OCI-LY1 (cell line): ENCODE results near the gene GLIPR1L1.

Source experiments
- H2AFZ ChIP-seq: fragments of 200-600 bp; sonication (generic), shearing (Covaris generic); 2 replicates; pipeline ENCODE4 v1.6.0; 2014; ENCODE audit warnings: antibody characterized with exemption, mild to moderate bottlenecking, low read length
- H3F3A ChIP-seq: fragments of 200-600 bp; sonication (generic), shearing (Covaris generic); 2 replicates; pipeline ENCODE4 v1.6.0; 2014; ENCODE audit warnings: mild to moderate bottlenecking, antibody characterized with exemption, low read length, moderate library complexity; ENCODE audit not compliant: insufficient read depth
- H3K27ac ChIP-seq: fragments of 200-600 bp; sonication (generic); 2 replicates; pipeline ENCODE4 v1.5.1; 2014; ENCODE audit warnings: low read length, mixed run types, mild to moderate bottlenecking, low read depth; ENCODE audit not compliant: poor library complexity, severe bottlenecking
- H3K27me3 ChIP-seq: fragments of 200-600 bp; sonication (generic); 2 replicates; pipeline ENCODE4 v1.6.0; 2014; ENCODE audit warnings: antibody characterized with exemption, mild to moderate bottlenecking, low read length, moderate library complexity; ENCODE audit not compliant: insufficient read depth
- H3K36me3 ChIP-seq: fragments of 200-600 bp; sonication (generic); 2 replicates; pipeline ENCODE4 v1.6.1; 2014; ENCODE audit warnings: mild to moderate bottlenecking, antibody characterized with exemption, low read length, moderate library complexity, mixed read lengths; ENCODE audit not compliant: insufficient read depth
- H3K4me1 ChIP-seq: fragments of 200-600 bp; sonication (generic); 2 replicates; pipeline ENCODE4 v1.5.1; 2014; ENCODE audit warnings: mild to moderate bottlenecking, low read length, moderate library complexity; ENCODE audit not compliant: insufficient read depth, severe bottlenecking
- H3K4me2 ChIP-seq: fragments of 200-600 bp; sonication (generic), shearing (Covaris generic); 2 replicates; pipeline ENCODE4 v1.6.1; 2014; ENCODE audit warnings: low read length
- H3K4me3 ChIP-seq: fragments of 200-600 bp; sonication (generic); 2 replicates; pipeline ENCODE4 v1.5.1; 2014; ENCODE audit warnings: low read length, low read depth, mild to moderate bottlenecking, mixed read lengths; ENCODE audit not compliant: poor library complexity, severe bottlenecking
- H3K79me2 ChIP-seq: fragments of 200-600 bp; shearing (Covaris generic); 2 replicates; pipeline ENCODE4 v1.6.1; 2016; ENCODE audit warnings: mixed run types, low read length, mixed read lengths; ENCODE audit not compliant: insufficient read depth
- H3K9ac ChIP-seq: fragments of 200-600 bp; sonication (generic), shearing (Covaris generic); 2 replicates; pipeline ENCODE4 v1.6.1; 2014; ENCODE audit warnings: mild to moderate bottlenecking, low read length, mixed read lengths
- H3K9me2 ChIP-seq: fragments of 200-600 bp; sonication (generic), shearing (Covaris generic); 2 replicates; pipeline ENCODE4 v1.6.1; 2014; ENCODE audit warnings: low read depth, mild to moderate bottlenecking, low read length, mixed read lengths
- H3K9me3 ChIP-seq: fragments of 200-600 bp; shearing (Covaris generic); 2 replicates; pipeline ENCODE4 v1.6.1; 2014; ENCODE audit warnings: low read length, mixed read lengths
- H4K20me1 ChIP-seq: fragments of 200-600 bp; sonication (generic), shearing (Covaris generic); 2 replicates; pipeline ENCODE4 v1.6.0; 2016; ENCODE audit warnings: mild to moderate bottlenecking, low read length; ENCODE audit not compliant: insufficient read depth
- EZH2 ChIP-seq: fragments of 200-600 bp; sonication (generic), shearing (Covaris generic); IDR thresholded peaks from 2 replicates; pipeline ENCODE4 v1.8.0; 2017; ENCODE audit warnings: borderline replicate concordance, mixed run types, mild to moderate bottlenecking, antibody characterized with exemption, low read length, moderate library complexity, mixed read lengths
- TF ChIP-seq, protein P1 (sequence below): fragments of 200-600 bp; sonication (generic), shearing (Covaris generic); IDR thresholded peaks from 2 replicates; pipeline ENCODE4 v1.5.1; 2017; ENCODE audit warnings: mild to moderate bottlenecking, antibody characterized with exemption, low read length, moderate library complexity, mixed read lengths

Gene GLIPR1L1

DNA sequence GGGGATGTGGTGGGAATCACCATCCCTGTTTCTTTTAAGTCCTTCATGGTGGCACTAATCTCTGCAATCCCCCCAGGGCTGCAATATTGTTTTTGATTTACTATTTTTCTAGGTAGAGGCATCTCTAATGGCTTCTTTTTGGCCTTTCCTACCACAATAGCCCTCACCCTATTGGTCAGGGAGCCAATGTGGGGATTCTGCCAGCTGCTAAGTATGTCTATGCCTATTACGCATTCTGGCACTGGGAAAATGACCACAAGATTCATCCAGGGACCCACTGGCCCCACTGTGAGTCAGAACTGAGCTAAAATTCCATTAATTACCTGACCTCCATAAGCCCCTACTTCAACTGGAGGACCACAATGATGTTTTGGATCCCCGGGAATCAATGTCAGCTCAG lies 40.5 kb downstream of the GLIPR1L1 start:
- no peak overlapping the region for H3K4me3 ChIP-seq
- TF ChIP-seq, protein P1, sequence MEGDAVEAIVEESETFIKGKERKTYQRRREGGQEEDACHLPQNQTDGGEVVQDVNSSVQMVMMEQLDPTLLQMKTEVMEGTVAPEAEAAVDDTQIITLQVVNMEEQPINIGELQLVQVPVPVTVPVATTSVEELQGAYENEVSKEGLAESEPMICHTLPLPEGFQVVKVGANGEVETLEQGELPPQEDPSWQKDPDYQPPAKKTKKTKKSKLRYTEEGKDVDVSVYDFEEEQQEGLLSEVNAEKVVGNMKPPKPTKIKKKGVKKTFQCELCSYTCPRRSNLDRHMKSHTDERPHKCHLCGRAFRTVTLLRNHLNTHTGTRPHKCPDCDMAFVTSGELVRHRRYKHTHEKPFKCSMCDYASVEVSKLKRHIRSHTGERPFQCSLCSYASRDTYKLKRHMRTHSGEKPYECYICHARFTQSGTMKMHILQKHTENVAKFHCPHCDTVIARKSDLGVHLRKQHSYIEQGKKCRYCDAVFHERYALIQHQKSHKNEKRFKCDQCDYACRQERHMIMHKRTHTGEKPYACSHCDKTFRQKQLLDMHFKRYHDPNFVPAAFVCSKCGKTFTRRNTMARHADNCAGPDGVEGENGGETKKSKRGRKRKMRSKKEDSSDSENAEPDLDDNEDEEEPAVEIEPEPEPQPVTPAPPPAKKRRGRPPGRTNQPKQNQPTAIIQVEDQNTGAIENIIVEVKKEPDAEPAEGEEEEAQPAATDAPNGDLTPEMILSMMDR: no peak
- no peak for TF ChIP-seq EZH2
- no peak overlapping the region for H3K27ac ChIP-seq
- H3K27me3 ChIP-seq: no peaks in the 10 kb centered on the region
- no peaks in the 10 kb centered on the region for H3K4me1 ChIP-seq
- no peaks in the 10 kb centered on the region for H3K79me2 ChIP-seq
- no peak overlapping the region for H2AFZ ChIP-seq
- H3K36me3 ChIP-seq: no peaks in the 10 kb centered on the region
- no peaks in the 10 kb centered on the region for H3K9me3 ChIP-seq
- no peak overlapping the region for H3K9ac ChIP-seq
- no peak overlapping the region for H3K4me2 ChIP-seq
- no peaks in the 10 kb centered on the region for H3K9me2 ChIP-seq
- H3F3A ChIP-seq: no peaks in the 10 kb centered on the region
- H4K20me1 ChIP-seq: no peaks in the 10 kb centered on the region

DNA sequence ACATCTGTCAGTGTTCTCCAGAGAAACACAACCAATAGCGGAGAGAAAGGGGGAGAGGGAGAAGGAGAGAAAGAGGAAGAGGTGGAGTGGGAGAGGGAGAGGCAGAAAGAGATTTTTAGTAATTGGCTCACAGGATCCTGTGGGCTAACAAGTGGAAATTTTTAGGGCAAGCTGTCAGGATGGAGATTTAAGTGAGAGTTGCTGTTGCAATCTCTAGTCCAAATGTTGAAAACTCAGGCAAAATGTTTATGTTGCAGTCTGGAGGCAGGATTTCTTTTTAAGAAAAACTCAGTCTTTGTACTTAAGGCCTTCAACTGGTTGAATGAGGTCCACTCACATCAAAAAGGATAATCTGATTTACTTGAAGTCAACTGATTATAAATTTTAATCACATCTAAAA lies 43.9 kb downstream of the GLIPR1L1 start:
- Histone ChIP-seq H3F3A (no peaks in the 10 kb centered on the region), H3K4me1 (no peaks in the 10 kb centered on the region), H3K79me2 (no peaks in the 10 kb centered on the region), H3K27ac (no peak overlapping the region), H2AFZ (no peak overlapping the region), H3K9me2 (no peaks in the 10 kb centered on the region), H4K20me1 (no peaks in the 10 kb centered on the region), H3K4me3 (no peak overlapping the region), H3K36me3 (no peaks in the 10 kb centered on the region), H3K9ac (no peak overlapping the region), H3K4me2 (no peak overlapping the region), H3K27me3 (no peaks in the 10 kb centered on the region), H3K9me3 (no peaks in the 10 kb centered on the region)
- no peak for TF ChIP-seq EZH2
- TF ChIP-seq, protein P1: no peak

DNA sequence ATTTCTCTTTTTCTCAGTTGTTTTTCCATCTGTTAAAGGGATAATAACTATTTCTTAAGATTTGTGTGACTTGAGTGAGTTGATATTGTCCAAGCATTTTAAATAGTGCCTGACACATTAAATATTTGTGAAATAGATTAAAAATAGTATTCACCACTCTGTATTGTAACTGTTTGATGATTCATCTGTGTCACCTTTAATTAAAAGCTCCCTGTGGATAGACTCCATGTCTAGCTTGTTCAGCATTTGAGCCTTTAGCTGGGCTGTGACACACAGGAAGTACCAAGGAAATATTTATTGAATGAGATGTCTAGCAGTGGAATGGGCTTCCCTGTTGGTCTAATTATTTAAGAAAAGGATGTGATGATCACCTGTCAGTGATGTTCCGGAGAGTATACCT lies 54.6 kb downstream of the GLIPR1L1 start:
- no peaks in the 10 kb centered on the region for H3K9me3 ChIP-seq
- TF ChIP-seq EZH2: no peak
- TF ChIP-seq, protein P1: no peak
- H3F3A ChIP-seq: no peaks in the 10 kb centered on the region
- H2AFZ ChIP-seq: no peak overlapping the region
- no peak overlapping the region for H3K4me3 ChIP-seq
- no peaks in the 10 kb centered on the region for H3K27me3 ChIP-seq
- H3K4me1 ChIP-seq: peaks cover 25% of the 10 kb centered on the region
- no peak overlapping the region for H3K9ac ChIP-seq
- no peaks in the 10 kb centered on the region for H3K9me2 ChIP-seq
- no peaks in the 10 kb centered on the region for H3K79me2 ChIP-seq
- no peak overlapping the region for H3K27ac ChIP-seq
- H4K20me1 ChIP-seq: no peaks in the 10 kb centered on the region
- H3K36me3 ChIP-seq: no peaks in the 10 kb centered on the region
- no peak overlapping the region for H3K4me2 ChIP-seq
